Measurements from ENCODE around the gene SLCO4C1.

Gene SLCO4C1

DNA sequence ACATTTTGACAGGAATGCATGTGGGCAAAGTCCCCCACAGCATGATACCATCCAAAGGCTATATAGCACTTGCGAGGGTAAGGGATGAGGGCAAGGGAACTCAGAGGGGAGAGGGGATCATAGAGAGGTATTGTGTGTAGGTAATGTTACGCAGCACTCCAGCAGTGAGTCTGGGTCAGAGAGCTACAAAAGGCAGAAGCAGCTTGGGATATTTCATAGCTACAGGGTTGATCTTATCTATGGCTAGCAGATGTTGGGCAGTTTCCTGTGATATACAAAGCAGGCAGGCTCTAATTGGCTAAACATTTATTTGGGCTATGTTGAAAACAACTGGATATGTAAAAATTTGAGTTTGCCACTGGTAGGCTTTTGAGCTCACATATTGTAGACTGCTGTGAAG lies 17.8 kb upstream of the SLCO4C1 start:
- H3K56ac ChIP-seq (ENCODE audit: low read length) = no peak overlapping the region
- no peak overlapping the region for H3K4ac ChIP-seq (ENCODE audit: low read depth, low read length)
- H4K8ac ChIP-seq (ENCODE audit: low read depth, low read length) = no peak overlapping the region
- H3K79me2 ChIP-seq (ENCODE audit: control insufficient read depth, insufficient read depth, low read length) = no peaks in the 10 kb centered on the region
- peaks cover 2% of the 10 kb centered on the region for H3K4me1 ChIP-seq (ENCODE audit: control insufficient read depth, low read depth, low read length)
- H3K27me3 ChIP-seq (ENCODE audit: insufficient read depth, low read length, poor library complexity) = no peaks in the 10 kb centered on the region
- H2AK5ac ChIP-seq (ENCODE audit: low read length) = no peak overlapping the region
- H3K23ac ChIP-seq (ENCODE audit: low read length) = no peak overlapping the region
- H4K5ac ChIP-seq (ENCODE audit: low read length) = no peak overlapping the region
- H3K4me3 ChIP-seq (ENCODE audit: low read length) = no peak overlapping the region
- no CpG with 5 or more reads among the region's 2 CpGs for WGBS (ENCODE audit: extremely low coverage, insufficient coverage, low lambda C conversion rate)
- H3K36me3 ChIP-seq (ENCODE audit: control insufficient read depth, insufficient read depth, low read length) = no peaks in the 10 kb centered on the region
- H3K4me2 ChIP-seq (ENCODE audit: low read length) = no peak overlapping the region
- no peak overlapping the region for H3K27ac ChIP-seq (ENCODE audit: low read depth, low read length)
- peak; percentile 29 for DNase-seq
- H3K79me1 ChIP-seq (ENCODE audit: low read length) = no peaks in the 10 kb centered on the region
- no peak overlapping the region for H2BK5ac ChIP-seq (ENCODE audit: low read length)
- no peak overlapping the region for H3K18ac ChIP-seq (ENCODE audit: low read length)
- no peak overlapping the region for H2BK120ac ChIP-seq (ENCODE audit: low read depth, low read length)
- no peak overlapping the region for H2BK15ac ChIP-seq (replicated peaks; ENCODE audit: low read depth)
- H3K9ac ChIP-seq (ENCODE audit: low read length) = no peak overlapping the region

GRCh38 chr5:102312586-102313370 lies 16.7 kb upstream of the SLCO4C1 start:
- no peak overlapping the region for H3K4me2 ChIP-seq (ENCODE audit: low read length)
- H3K4me3 ChIP-seq (ENCODE audit: low read length) = no peak overlapping the region
- H3K79me1 ChIP-seq (ENCODE audit: low read length) = no peaks in the 10 kb centered on the region
- no CpG with 5 or more reads among the region's 5 CpGs for WGBS (ENCODE audit: extremely low coverage, insufficient coverage, low lambda C conversion rate)
- H4K8ac ChIP-seq (ENCODE audit: low read depth, low read length) = no peak overlapping the region
- H3K9ac ChIP-seq (ENCODE audit: low read length) = no peak overlapping the region
- H3K36me3 ChIP-seq (ENCODE audit: control insufficient read depth, insufficient read depth, low read length) = no peaks in the 10 kb centered on the region
- DNase-seq = peak; percentile 1
- no peaks in the 10 kb centered on the region for H3K79me2 ChIP-seq (ENCODE audit: control insufficient read depth, insufficient read depth, low read length)
- H3K27me3 ChIP-seq (ENCODE audit: insufficient read depth, low read length, poor library complexity) = no peaks in the 10 kb centered on the region
- H3K56ac ChIP-seq (ENCODE audit: low read length) = no peak overlapping the region
- peaks cover 2% of the 10 kb centered on the region for H3K4me1 ChIP-seq (ENCODE audit: control insufficient read depth, low read depth, low read length)
- H2BK15ac ChIP-seq (replicated peaks; ENCODE audit: low read depth) = no peak overlapping the region
- no peak overlapping the region for H4K5ac ChIP-seq (ENCODE audit: low read length)
- H2AK5ac ChIP-seq (ENCODE audit: low read length) = no peak overlapping the region
- no peak overlapping the region for H3K27ac ChIP-seq (ENCODE audit: low read depth, low read length)
- no peak overlapping the region for H2BK120ac ChIP-seq (ENCODE audit: low read depth, low read length)
- H3K23ac ChIP-seq (ENCODE audit: low read length) = no peak overlapping the region
- H3K4ac ChIP-seq (ENCODE audit: low read depth, low read length) = no peak overlapping the region
- no peak overlapping the region for H3K18ac ChIP-seq (ENCODE audit: low read length)
- no peak overlapping the region for H2BK5ac ChIP-seq (ENCODE audit: low read length)

- H3K4ac ChIP-seq (ENCODE audit: low read depth, low read length) = no peak overlapping the region
- no peaks in the 10 kb centered on the region for H3K79me1 ChIP-seq (ENCODE audit: low read length)
- no peak overlapping the region for H2BK5ac ChIP-seq (ENCODE audit: low read length)
- no peak overlapping the region for H4K5ac ChIP-seq (ENCODE audit: low read length)
- no peak overlapping the region for H3K4me2 ChIP-seq (ENCODE audit: low read length)
- H3K4me3 ChIP-seq (ENCODE audit: low read length) = no peak overlapping the region
- H3K27me3 ChIP-seq (ENCODE audit: insufficient read depth, low read length, poor library complexity) = no peaks in the 10 kb centered on the region
- H3K56ac ChIP-seq (ENCODE audit: low read length) = no peak overlapping the region
- WGBS (ENCODE audit: extremely low coverage, insufficient coverage, low lambda C conversion rate) = no CpG with 5 or more reads among the region's 3 CpGs
- H2AK5ac ChIP-seq (ENCODE audit: low read length) = no peak overlapping the region
- no peak overlapping the region for H3K27ac ChIP-seq (ENCODE audit: low read depth, low read length)
- H3K4me1 ChIP-seq (ENCODE audit: control insufficient read depth, low read depth, low read length) = peaks cover 2% of the 10 kb centered on the region
- no peak overlapping the region for H4K8ac ChIP-seq (ENCODE audit: low read depth, low read length)
- H3K18ac ChIP-seq (ENCODE audit: low read length) = no peak overlapping the region
- H3K23ac ChIP-seq (ENCODE audit: low read length) = no peak overlapping the region
- no peak overlapping the region for H2BK120ac ChIP-seq (ENCODE audit: low read depth, low read length)
- no peak overlapping the region for H2BK15ac ChIP-seq (replicated peaks; ENCODE audit: low read depth)
- H3K9ac ChIP-seq (ENCODE audit: low read length) = no peak overlapping the region
- DNase-seq = no peak
- H3K79me2 ChIP-seq (ENCODE audit: control insufficient read depth, insufficient read depth, low read length) = no peaks in the 10 kb centered on the region
- no peaks in the 10 kb centered on the region for H3K36me3 ChIP-seq (ENCODE audit: control insufficient read depth, insufficient read depth, low read length)
Measured at GRCh38 chr5:102309586-102309985, 13.5 kb upstream of the SLCO4C1 start.

GRCh38 chr5:102307232-102307631 lies 11.1 kb upstream of the SLCO4C1 start:
- H3K4ac ChIP-seq (ENCODE audit: low read depth, low read length) = no peak overlapping the region
- no peak overlapping the region for H3K9ac ChIP-seq (ENCODE audit: low read length)
- no peak overlapping the region for H4K5ac ChIP-seq (ENCODE audit: low read length)
- no peaks in the 10 kb centered on the region for H3K36me3 ChIP-seq (ENCODE audit: control insufficient read depth, insufficient read depth, low read length)
- no peak for DNase-seq
- no peak overlapping the region for H3K23ac ChIP-seq (ENCODE audit: low read length)
- no peak overlapping the region for H3K4me2 ChIP-seq (ENCODE audit: low read length)
- H4K8ac ChIP-seq (ENCODE audit: low read depth, low read length) = no peak overlapping the region
- H2AK5ac ChIP-seq (ENCODE audit: low read length) = no peak overlapping the region
- no peak overlapping the region for H3K4me3 ChIP-seq (ENCODE audit: low read length)
- no peak overlapping the region for H3K27ac ChIP-seq (ENCODE audit: low read depth, low read length)
- H2BK5ac ChIP-seq (ENCODE audit: low read length) = no peak overlapping the region
- no peaks in the 10 kb centered on the region for H3K79me1 ChIP-seq (ENCODE audit: low read length)
- no peak overlapping the region for H3K56ac ChIP-seq (ENCODE audit: low read length)
- no peaks in the 10 kb centered on the region for H3K79me2 ChIP-seq (ENCODE audit: control insufficient read depth, insufficient read depth, low read length)
- H2BK15ac ChIP-seq (replicated peaks; ENCODE audit: low read depth) = no peak overlapping the region
- H3K18ac ChIP-seq (ENCODE audit: low read length) = no peak overlapping the region
- H2BK120ac ChIP-seq (ENCODE audit: low read depth, low read length) = no peak overlapping the region
- H3K4me1 ChIP-seq (ENCODE audit: control insufficient read depth, low read depth, low read length) = no peaks in the 10 kb centered on the region
- H3K27me3 ChIP-seq (ENCODE audit: insufficient read depth, low read length, poor library complexity) = no peaks in the 10 kb centered on the region

DNA sequence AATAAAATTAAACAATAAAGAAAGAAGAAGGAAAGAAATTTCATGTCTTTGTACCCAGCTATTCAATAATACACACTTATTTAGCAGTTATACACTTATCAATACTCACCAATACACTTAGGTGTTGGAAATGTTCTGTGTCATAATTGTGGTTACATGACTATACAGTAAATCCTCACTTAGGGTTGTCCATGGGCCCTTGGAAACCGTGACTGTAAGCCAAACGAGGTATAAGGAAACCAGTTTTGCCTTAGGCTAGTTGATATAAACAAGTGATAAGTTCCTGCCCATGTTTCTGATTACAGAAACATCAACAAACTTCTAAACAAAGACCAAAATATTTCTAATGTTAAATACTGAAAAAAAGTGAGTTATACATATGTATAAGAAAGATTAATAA lies 10.0 kb upstream of the SLCO4C1 start:
- Histone ChIP-seq H3K4me2 (ENCODE audit: low read length) (no peak overlapping the region), H2BK5ac (ENCODE audit: low read length) (no peak overlapping the region), H2BK120ac (ENCODE audit: low read depth, low read length) (no peak overlapping the region), H3K4me3 (ENCODE audit: low read length) (no peak overlapping the region), H2AK5ac (ENCODE audit: low read length) (no peak overlapping the region), H3K79me1 (ENCODE audit: low read length) (no peaks in the 10 kb centered on the region), H3K27ac (ENCODE audit: low read depth, low read length) (no peak overlapping the region), H2BK15ac (replicated peaks; ENCODE audit: low read depth) (no peak overlapping the region), H3K4me1 (ENCODE audit: control insufficient read depth, low read depth, low read length) (no peaks in the 10 kb centered on the region), H4K5ac (ENCODE audit: low read length) (no peak overlapping the region), H4K8ac (ENCODE audit: low read depth, low read length) (no peak overlapping the region), H3K56ac (ENCODE audit: low read length) (no peak overlapping the region), H3K4ac (ENCODE audit: low read depth, low read length) (no peak overlapping the region), H3K27me3 (ENCODE audit: insufficient read depth, low read length, poor library complexity) (no peaks in the 10 kb centered on the region), H3K18ac (ENCODE audit: low read length) (no peak overlapping the region), H3K9ac (ENCODE audit: low read length) (no peak overlapping the region), H3K36me3 (ENCODE audit: control insufficient read depth, insufficient read depth, low read length) (no peaks in the 10 kb centered on the region), H3K23ac (ENCODE audit: low read length) (no peak overlapping the region), H3K79me2 (ENCODE audit: control insufficient read depth, insufficient read depth, low read length) (no peaks in the 10 kb centered on the region)
- DNase-seq = no peak
- WGBS (ENCODE audit: extremely low coverage, insufficient coverage, low lambda C conversion rate) = no CpG with 5 or more reads among the region's 2 CpGs

Data from mesendoderm (in vitro differentiated cells).